GM23248 (cell line): ENCODE data around the gene KDM5B.

ENCODE experiments used
- EZH2 ChIP-seq: fragments of 200-600 bp; sonication (generic); IDR thresholded peaks from 2 replicates; pipeline ENCODE4 v1.6.1; 2018; ENCODE audit warnings: antibody characterized with exemption, mild to moderate bottlenecking; ENCODE audit not compliant: insufficient read depth, poor library complexity, severe bottlenecking
- EZH2phosphoT487 ChIP-seq: fragments of 200-600 bp; sonication (generic); IDR thresholded peaks from 2 replicates; pipeline ENCODE4 v1.6.1; 2018; ENCODE audit warnings: antibody characterized with exemption, moderate library complexity, mild to moderate bottlenecking, low read depth; ENCODE audit not compliant: insufficient read depth

GRCh38 chr1:202760589-202760988, 47.6 kb downstream of the KDM5B start:
- TF ChIP-seq EZH2 (no peak), EZH2phosphoT487 (no peak)
